ENCODE results near the gene CLEC4M. TPM values are rescaled to one million over a fixed set of nuclear protein-coding genes. Genes with fewer than 3 reads are reported as not detected.

The CLEC4M gene
- total RNA-seq, 1 experiment from 2014 or later = not detected

- H3K4me3 Mint-ChIP-seq = peak within 1 kb of the TSS in 1 of 2 experiments; percentile 61; a peak in 2 of 5 replicates
- peaks cover 6 to 21% of the 10 kb centered on the region in 2 experiments for H3K4me1 Mint-ChIP-seq
- Histone ChIP-seq H2BK20ac (ENCODE audit: low read depth, low read length, poor library complexity, severe bottlenecking) (no peak within 1 kb of the TSS), H3K14ac (ENCODE audit: insufficient read depth, low read length) (no peak within 1 kb of the TSS), H3K79me1 (ENCODE audit: insufficient read depth, low read depth, low read length, poor library complexity, severe bottlenecking) (no peaks in the 10 kb centered on the region), H4K91ac (ENCODE audit: insufficient read length, low read depth, low read length) (no peak within 1 kb of the TSS), H2AK5ac (ENCODE audit: insufficient read length, low read length) (no peak within 1 kb of the TSS), H3K18ac (ENCODE audit: insufficient read length, low read depth, low read length) (no peak within 1 kb of the TSS), H2AFZ (ENCODE audit: low read length) (no peak within 1 kb of the TSS), H3K9me3 (ENCODE audit: control insufficient read depth, low read depth, low read length) (no peaks in the 10 kb centered on the region), H3K4me2 (ENCODE audit: insufficient read depth, insufficient read length, low read length) (no peak within 1 kb of the TSS), H4K5ac (ENCODE audit: insufficient read length, low read depth, low read length) (no peak within 1 kb of the TSS), H3K27me3 (ENCODE audit: insufficient read depth, low read length) (peaks cover 18% of the 10 kb centered on the region; the same call in 1 of the 2 replicates), H2BK120ac (ENCODE audit: low read depth, low read length, poor library complexity, severe bottlenecking) (no peak within 1 kb of the TSS), H3K4ac (ENCODE audit: low read depth, low read length) (no peak within 1 kb of the TSS), H4K20me1 (ENCODE audit: control insufficient read depth, insufficient read depth, insufficient read length) (no peaks in the 10 kb centered on the region), H2BK5ac (ENCODE audit: insufficient read length, low read length) (no peak within 1 kb of the TSS), H3K23me2 (ENCODE audit: insufficient read length, low read depth, low read length, poor library complexity, severe bottlenecking) (peaks cover 7% of the 10 kb centered on the region), H3K27ac (ENCODE audit: insufficient read length, low read depth, low read length) (no peak within 1 kb of the TSS), H3K79me2 (ENCODE audit: insufficient read depth, low read length) (no peaks in the 10 kb centered on the region), H4K8ac (replicated peaks; ENCODE audit: insufficient read length, low read depth, low read length) (no peak within 1 kb of the TSS), H2BK15ac (ENCODE audit: low read depth, low read length) (no peak within 1 kb of the TSS), H3K9ac (ENCODE audit: extremely low read depth, insufficient read length, low read length) (no peak within 1 kb of the TSS), H3K23ac (ENCODE audit: insufficient read length, low read depth, low read length) (no peak within 1 kb of the TSS), H3K4me1 (ENCODE audit: insufficient read depth, low read length) (no peaks in the 10 kb centered on the region), H2BK12ac (ENCODE audit: insufficient read length, low read depth, low read length) (no peak within 1 kb of the TSS), H3T11ph (ENCODE audit: low read length) (no peak within 1 kb of the TSS), H3K56ac (ENCODE audit: insufficient read length, low read depth, low read length) (no peak within 1 kb of the TSS)
- DNase-seq = no peak
- TF ChIP-seq CTCF (conservative IDR thresholded peaks at IDR 0.05) = no peak
- WGBS (ENCODE audit: extremely low coverage, insufficient read length, low lambda C conversion rate) = no CpG with 5 or more reads among the region's 9 CpGs
- H3K9me3 Mint-ChIP-seq = peaks cover 0 to 3% of the 10 kb centered on the region in 2 experiments; a peak in 2 of 5 replicates
- peaks cover 94% of the 10 kb centered on the region for H3K27me3 Mint-ChIP-seq (ENCODE audit: low read depth)
- H3K36me3 Mint-ChIP-seq (ENCODE audit: insufficient read depth in 1 of 3, low read depth in 3 of 3) = no peaks in the 10 kb centered on the region
- no peak within 1 kb of the TSS for H3K27ac Mint-ChIP-seq
Observed at GRCh38 chr19:7732045-7732444, 31.0 kb upstream of the CLEC4M start, which contains the start of gene CLEC4G. CLEC4G (minus strand) TSS chr19:7732110; CDS start chr19:7732102, 8 bp downstream.

Measured in H9 (cell line).